ENCODE results near the gene PLSCR5.

The PLSCR5 gene

DNA sequence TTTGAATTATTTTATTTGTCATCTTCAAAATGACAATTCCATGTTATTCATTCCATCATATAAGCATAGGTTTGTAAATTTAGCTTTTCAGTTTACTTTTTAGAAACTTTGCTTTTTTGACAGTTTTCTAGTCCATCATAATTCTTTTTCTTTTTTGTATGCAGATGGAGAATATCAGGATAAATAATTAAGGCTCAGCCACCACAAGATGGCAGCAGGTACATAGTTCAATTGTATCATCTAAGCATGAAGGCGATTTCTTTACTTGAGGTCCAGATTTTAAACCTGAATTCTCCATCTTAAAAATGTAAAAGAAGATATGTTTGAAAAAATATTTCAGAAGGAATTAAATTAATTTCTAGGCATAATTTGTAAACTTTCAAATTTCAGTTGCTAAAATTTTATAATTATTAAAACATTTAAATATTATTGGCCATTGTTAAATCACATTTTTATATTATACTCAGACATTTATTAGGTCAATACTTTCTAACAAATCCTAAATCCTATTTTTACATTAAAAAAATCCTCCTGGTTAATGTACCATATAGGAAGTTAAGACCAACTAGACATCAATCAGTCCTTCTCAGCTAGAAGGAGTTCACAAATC is 15.1 kb downstream of the PLSCR5 start:
- H3K4me1 ChIP-seq (ENCODE audit: low read depth, poor library complexity, severe bottlenecking): no peaks in the 10 kb centered on the region
- no peak overlapping the region for H3K4me2 ChIP-seq
- no peak overlapping the region for H3K4me3 ChIP-seq (IDR thresholded peaks at IDR 0.05; ENCODE audit: insufficient read depth, low read depth, low read length)
- no peaks in the 10 kb centered on the region for H3K27me3 ChIP-seq (ENCODE audit: insufficient read depth, low read depth)
- no peak overlapping the region for H3K27ac ChIP-seq
- H3K9ac ChIP-seq: no peak overlapping the region
- no peaks in the 10 kb centered on the region for H3K79me2 ChIP-seq (ENCODE audit: insufficient read depth, low read depth)
- H2AFZ ChIP-seq (ENCODE audit: low read depth): no peak overlapping the region
- H4K20me1 ChIP-seq (ENCODE audit: insufficient read depth): no peaks in the 10 kb centered on the region
- no peaks in the 10 kb centered on the region for H3K36me3 ChIP-seq (ENCODE audit: insufficient read depth)
- TF ChIP-seq, protein P1, sequence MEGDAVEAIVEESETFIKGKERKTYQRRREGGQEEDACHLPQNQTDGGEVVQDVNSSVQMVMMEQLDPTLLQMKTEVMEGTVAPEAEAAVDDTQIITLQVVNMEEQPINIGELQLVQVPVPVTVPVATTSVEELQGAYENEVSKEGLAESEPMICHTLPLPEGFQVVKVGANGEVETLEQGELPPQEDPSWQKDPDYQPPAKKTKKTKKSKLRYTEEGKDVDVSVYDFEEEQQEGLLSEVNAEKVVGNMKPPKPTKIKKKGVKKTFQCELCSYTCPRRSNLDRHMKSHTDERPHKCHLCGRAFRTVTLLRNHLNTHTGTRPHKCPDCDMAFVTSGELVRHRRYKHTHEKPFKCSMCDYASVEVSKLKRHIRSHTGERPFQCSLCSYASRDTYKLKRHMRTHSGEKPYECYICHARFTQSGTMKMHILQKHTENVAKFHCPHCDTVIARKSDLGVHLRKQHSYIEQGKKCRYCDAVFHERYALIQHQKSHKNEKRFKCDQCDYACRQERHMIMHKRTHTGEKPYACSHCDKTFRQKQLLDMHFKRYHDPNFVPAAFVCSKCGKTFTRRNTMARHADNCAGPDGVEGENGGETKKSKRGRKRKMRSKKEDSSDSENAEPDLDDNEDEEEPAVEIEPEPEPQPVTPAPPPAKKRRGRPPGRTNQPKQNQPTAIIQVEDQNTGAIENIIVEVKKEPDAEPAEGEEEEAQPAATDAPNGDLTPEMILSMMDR (conservative IDR thresholded peaks at IDR 0.05; ENCODE audit: low read depth, low read length): peak; percentile 75

DNA sequence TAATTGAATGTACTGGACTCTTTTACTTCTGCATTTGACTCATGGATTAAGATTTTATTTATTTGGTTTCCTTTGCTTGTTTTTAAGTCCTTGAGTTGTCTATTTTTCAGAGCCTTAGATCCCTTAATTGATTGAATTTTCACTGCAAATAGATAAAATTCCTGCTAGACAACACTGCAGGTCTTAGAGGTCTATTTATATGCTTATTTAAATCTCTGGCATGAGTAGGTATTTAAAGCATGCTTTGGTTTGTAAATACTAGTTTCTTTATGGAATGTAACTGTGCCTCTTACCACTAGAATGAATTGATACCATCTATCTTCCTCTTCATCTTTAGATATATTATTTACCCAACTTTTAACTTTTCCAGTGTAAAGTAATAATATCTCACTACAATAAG is 20.0 kb downstream of the PLSCR5 start:
- no peak overlapping the region for H2AFZ ChIP-seq (ENCODE audit: low read depth)
- no peaks in the 10 kb centered on the region for H3K4me1 ChIP-seq (ENCODE audit: low read depth, poor library complexity, severe bottlenecking)
- H3K79me2 ChIP-seq (ENCODE audit: insufficient read depth, low read depth): no peaks in the 10 kb centered on the region
- no peak overlapping the region for H3K27ac ChIP-seq
- TF ChIP-seq, protein P1 (conservative IDR thresholded peaks at IDR 0.05; ENCODE audit: low read depth, low read length): no peak
- no peaks in the 10 kb centered on the region for H4K20me1 ChIP-seq (ENCODE audit: insufficient read depth)
- no peak overlapping the region for H3K9ac ChIP-seq
- no peak overlapping the region for H3K4me2 ChIP-seq
- no peak overlapping the region for H3K4me3 ChIP-seq (IDR thresholded peaks at IDR 0.05; ENCODE audit: insufficient read depth, low read depth, low read length)
- no peaks in the 10 kb centered on the region for H3K27me3 ChIP-seq (ENCODE audit: insufficient read depth, low read depth)
- H3K36me3 ChIP-seq (ENCODE audit: insufficient read depth): no peaks in the 10 kb centered on the region

DNA sequence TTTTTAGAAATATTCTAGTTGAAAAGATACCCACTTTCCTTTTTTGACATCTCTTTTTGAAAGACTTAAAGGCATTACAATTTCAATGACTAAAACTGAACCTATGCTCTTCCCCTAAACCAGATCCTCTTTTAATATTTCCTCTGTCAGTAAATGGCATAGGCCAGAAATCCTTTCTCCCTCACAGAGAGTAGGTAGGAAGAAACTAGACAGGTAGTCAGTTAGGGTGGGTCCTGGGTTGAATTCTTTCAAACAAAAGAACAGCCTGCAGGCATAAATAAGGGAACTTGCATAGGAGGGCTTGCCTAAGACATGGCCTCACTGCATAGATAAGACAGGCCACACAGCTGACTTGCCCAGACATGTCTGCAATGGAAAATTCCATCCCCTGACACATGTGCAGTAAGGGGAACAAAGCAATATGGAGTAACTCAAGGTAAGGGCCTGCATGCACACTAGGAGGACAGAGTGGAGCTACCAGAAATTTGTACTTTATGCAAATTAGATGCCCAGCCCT is 23.1 kb downstream of the PLSCR5 start:
- no peak overlapping the region for H2AFZ ChIP-seq (ENCODE audit: low read depth)

DNA sequence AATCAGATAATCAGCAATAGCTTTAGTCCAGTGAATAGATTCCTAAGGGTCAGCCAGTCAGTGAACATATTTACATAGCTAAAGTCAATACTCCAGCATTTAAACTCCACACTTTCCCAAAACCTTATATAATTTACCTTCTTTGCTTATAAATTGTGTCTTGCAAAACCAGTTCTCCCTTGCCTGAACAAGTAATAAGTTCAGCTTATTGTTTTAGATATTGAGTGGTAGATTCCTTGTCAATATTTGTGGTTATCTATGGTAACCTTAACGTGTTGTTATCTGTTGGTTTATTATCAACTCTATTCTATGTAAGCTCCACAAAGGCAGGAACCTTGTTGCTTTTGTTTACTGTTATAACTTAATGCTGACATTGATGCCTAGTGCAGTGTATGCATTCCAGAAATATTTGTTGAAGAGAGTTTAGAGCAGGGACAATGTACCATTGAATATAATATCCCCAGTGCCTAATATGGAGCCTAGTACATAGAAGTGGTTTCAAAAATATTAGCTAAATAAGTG is 24.0 kb downstream of the PLSCR5 start:
- Histone ChIP-seq H3K4me2 (no peak overlapping the region), H3K4me1 (ENCODE audit: low read depth, poor library complexity, severe bottlenecking) (no peaks in the 10 kb centered on the region), H3K4me3 (IDR thresholded peaks at IDR 0.05; ENCODE audit: insufficient read depth, low read depth, low read length) (no peak overlapping the region), H3K36me3 (ENCODE audit: insufficient read depth) (no peaks in the 10 kb centered on the region), H3K27me3 (ENCODE audit: insufficient read depth, low read depth) (no peaks in the 10 kb centered on the region), H2AFZ (ENCODE audit: low read depth) (no peak overlapping the region), H3K27ac (no peak overlapping the region), H3K9ac (no peak overlapping the region), H3K79me2 (ENCODE audit: insufficient read depth, low read depth) (no peaks in the 10 kb centered on the region), H4K20me1 (ENCODE audit: insufficient read depth) (no peaks in the 10 kb centered on the region)
- TF ChIP-seq, protein P1 (conservative IDR thresholded peaks at IDR 0.05; ENCODE audit: low read depth, low read length): no peak

More for the DNA sequence above, 23.1 kb downstream of the PLSCR5 start:
- H3K27me3 ChIP-seq (ENCODE audit: insufficient read depth, low read depth): no peaks in the 10 kb centered on the region
- no peaks in the 10 kb centered on the region for H3K4me1 ChIP-seq (ENCODE audit: low read depth, poor library complexity, severe bottlenecking)
- no peak overlapping the region for H3K4me3 ChIP-seq (IDR thresholded peaks at IDR 0.05; ENCODE audit: insufficient read depth, low read depth, low read length)
- no peaks in the 10 kb centered on the region for H4K20me1 ChIP-seq (ENCODE audit: insufficient read depth)
- no peak overlapping the region for H3K27ac ChIP-seq
- no peak overlapping the region for H3K4me2 ChIP-seq
- no peaks in the 10 kb centered on the region for H3K36me3 ChIP-seq (ENCODE audit: insufficient read depth)
- TF ChIP-seq, protein P1 (conservative IDR thresholded peaks at IDR 0.05; ENCODE audit: low read depth, low read length): no peak
- H3K9ac ChIP-seq: no peak overlapping the region
- H3K79me2 ChIP-seq (ENCODE audit: insufficient read depth, low read depth): no peaks in the 10 kb centered on the region
